ENCODE results near the gene PKD1.
"Not testable (repeated sequence)": the region's sequence is repeated elsewhere in the genome, so short reads cannot be mapped to it uniquely, and the experiment has no call there.

Gene PKD1

GRCh38 chr16:2105769-2106168, 29.9 kb downstream of the PKD1 start:
- DNase-seq = not testable (repeated sequence)

- not testable (repeated sequence) for DNase-seq
These were observed 30.4 kb downstream of the PKD1 start for GRCh38 chr16:2105291-2105690.

- not testable (repeated sequence) for DNase-seq
These were observed 31.2 kb downstream of the PKD1 start for GRCh38 chr16:2104464-2104863.

- no peak for DNase-seq
These were observed 33.2 kb downstream of the PKD1 start for GRCh38 chr16:2102471-2102870.

- DNase-seq = not testable (repeated sequence)
These were observed 34.1 kb downstream of the PKD1 start for GRCh38 chr16:2101581-2101980.

GRCh38 chr16:2097689-2098088, 38.0 kb downstream of the PKD1 start:
- DNase-seq = not testable (repeated sequence)

GRCh38 chr16:2096853-2097595, 38.7 kb downstream of the PKD1 start:
- no peak for DNase-seq

- no peak for DNase-seq
These were observed 39.6 kb downstream of the PKD1 start for GRCh38 chr16:2095918-2096582.

GRCh38 chr16:2095315-2095853, 40.3 kb downstream of the PKD1 start:
- DNase-seq = no peak

- DNase-seq = no peak
These were observed 41.9 kb downstream of the PKD1 start for GRCh38 chr16:2093793-2094192.

- DNase-seq = no peak
These were observed 42.8 kb downstream of the PKD1 start for GRCh38 chr16:2092866-2093265.

GRCh38 chr16:2092256-2092620, 43.5 kb downstream of the PKD1 start:
- no peak for DNase-seq

GRCh38 chr16:2091547-2092255, 44.0 kb downstream of the PKD1 start:
- no peak for DNase-seq

GRCh38 chr16:2090777-2091546, 44.7 kb downstream of the PKD1 start:
- DNase-seq = peak; percentile 51

GRCh38 chr16:2090481-2090776, 45.3 kb downstream of the PKD1 start:
- no peak for DNase-seq

- no peak for DNase-seq
These were observed 45.8 kb downstream of the PKD1 start for GRCh38 chr16:2089706-2090480.

- DNase-seq = no peak
These were observed 46.8 kb downstream of the PKD1 start for GRCh38 chr16:2088759-2089358.

GRCh38 chr16:2087748-2088631, 47.7 kb downstream of the PKD1 start:
- no peak for DNase-seq

GRCh38 chr16:2086812-2087747, 48.6 kb downstream of the PKD1 start:
- DNase-seq = no peak

All from cortex of kidney (tissue), 1 donor.